K562 (cell line): ENCODE results near the gene MOB1B. TPM values are rescaled to one million over a fixed set of nuclear protein-coding genes. Genes with fewer than 3 reads are reported as not detected.

Experiments
- BDP1 ChIP-seq: IDR thresholded peaks from 3 replicates; pipeline ENCODE4 v1.6.1; 2011; ENCODE audit not compliant: insufficient read length, insufficient read depth
- BRF2 ChIP-seq: IDR thresholded peaks from 3 replicates; pipeline ENCODE4 v1.6.1; 2011; ENCODE audit warnings: borderline replicate concordance, mild to moderate bottlenecking; ENCODE audit not compliant: insufficient read length, insufficient read depth
- C11orf30 ChIP-seq: fragments of 450-650 bp; IDR thresholded peaks from 2 replicates; pipeline ENCODE4 v1.6.1; 2016; ENCODE audit warnings: low read depth, mild to moderate bottlenecking
- CAMTA2 ChIP-seq: fragments of 250-450 bp; sonication (Bioruptor Pico); conservative IDR thresholded peaks from 2 replicates; pipeline ENCODE4 v1.5.1; 2022
- CREB1 ChIP-seq, 2 experiments: sonication (generic) in 1 of 2; formaldehyde crosslinking in 1 of 2; IDR thresholded peaks; 2 replicates each; pipeline versions ENCODE4 v1.6.1 to v1.8.0; 2012 to 2022; ENCODE audit warnings: inconsistent platforms in 1 of 2, mild to moderate bottlenecking in 1 of 2, missing genetic modification reagents in 1 of 2, moderate library complexity in 1 of 2
- DDX20 ChIP-seq: fragments of 450-650 bp; IDR thresholded peaks from 2 replicates; pipeline ENCODE4 v1.6.1; 2016; ENCODE audit warnings: missing genetic modification characterization, low read depth, mild to moderate bottlenecking, missing compliant biosample characterization, moderate library complexity
- DIDO1 ChIP-seq: fragments of 450-650 bp; IDR thresholded peaks from 2 replicates; pipeline ENCODE4 v1.6.1; 2016; ENCODE audit warnings: low read depth, missing biosample characterization, missing genetic modification characterization
- FOXJ3 ChIP-seq: sonication (generic); formaldehyde crosslinking; IDR thresholded peaks from 2 replicates; pipeline ENCODE4 v1.4.0; 2020; ENCODE audit warnings: mild to moderate bottlenecking, missing genetic modification reagents
- HLTF ChIP-seq: fragments of 450-650 bp; IDR thresholded peaks from 2 replicates; pipeline ENCODE4 v1.6.1; 2016
- ILK ChIP-seq: fragments of 450-650 bp; IDR thresholded peaks from 2 replicates; pipeline ENCODE4 v1.6.1; 2016; ENCODE audit warnings: missing genetic modification characterization, low read depth, mild to moderate bottlenecking, missing compliant biosample characterization, moderate library complexity, borderline replicate concordance
- OTX1 ChIP-seq: fragments of 450-650 bp; formaldehyde crosslinking; IDR thresholded peaks from 2 replicates; pipeline ENCODE4 v1.4.0; 2022; ENCODE audit warnings: mild to moderate bottlenecking
- PRMT5 ChIP-seq: sonication (generic); formaldehyde crosslinking; IDR thresholded peaks from 2 replicates; pipeline ENCODE4 v1.5.0; 2020; ENCODE audit warnings: missing genetic modification reagents
- RBBP5 ChIP-seq: fragments of 200-600 bp; sonication (generic); IDR thresholded peaks from 2 replicates; pipeline ENCODE4 v1.6.1; 2012; ENCODE audit warnings: borderline replicate concordance, mild to moderate bottlenecking, low read length, control low read depth, inconsistent platforms; ENCODE audit not compliant: insufficient read depth, poor library complexity, severe bottlenecking
- RFX5 ChIP-seq: IDR thresholded peaks from 2 replicates; pipeline ENCODE4 v1.6.1; 2011; ENCODE audit warnings: low read depth, mild to moderate bottlenecking, improper control_type of control experiment, low read length
- SLC30A9 ChIP-seq: fragments of 250-450 bp; sonication (Bioruptor Pico); IDR thresholded peaks from 2 replicates; pipeline ENCODE4 v1.8.0; 2022; ENCODE audit warnings: mild to moderate bottlenecking, moderate library complexity
- SOX6 ChIP-seq: fragments of 450-650 bp; IDR thresholded peaks from 2 replicates; pipeline ENCODE4 v1.6.1; 2014; ENCODE audit warnings: mild to moderate bottlenecking
- SRF ChIP-seq, 2 experiments: fragments of 250-450, 450-650 bp in 1 of 2; sonication (Bioruptor Pico) in 1 of 2; sonication (generic) in 1 of 2; formaldehyde crosslinking; IDR thresholded peaks; 2 replicates each; pipeline versions ENCODE4 v1.5.0 to v1.5.1; 2020 to 2022; ENCODE audit warnings: mild to moderate bottlenecking in 1 of 2, missing genetic modification reagents in 1 of 2
- TAF7 ChIP-seq: fragments of 450-650 bp; IDR thresholded peaks from 2 replicates; pipeline ENCODE4 v1.6.1; 2016; ENCODE audit warnings: missing genetic modification characterization, missing compliant biosample characterization
- TBL1XR1 ChIP-seq, 2 experiments: IDR thresholded peaks; 2 replicates each; pipeline ENCODE4 v1.6.1; 2012; ENCODE audit warnings: improper control_type of control experiment in 2 of 2, low read length in 2 of 2, mild to moderate bottlenecking in 1 of 2
- TCF7L2 ChIP-seq: fragments of 150-350 bp; IDR thresholded peaks from 2 replicates; pipeline ENCODE4 v1.6.1; 2016; ENCODE audit warnings: low read depth, mild to moderate bottlenecking, low read length, moderate library complexity
- ZFP36 ChIP-seq: fragments of 150-350 bp; IDR thresholded peaks from 2 replicates; pipeline ENCODE4 v1.6.1; 2018; ENCODE audit warnings: low read length, low read depth; ENCODE audit not compliant: partially characterized antibody
- ZFX ChIP-seq: sonication (generic); formaldehyde crosslinking; IDR thresholded peaks from 2 replicates; pipeline ENCODE4 v1.8.0; 2022; ENCODE audit warnings: mild to moderate bottlenecking, missing genetic modification reagents, moderate library complexity
- ZNF124 ChIP-seq: sonication (generic); formaldehyde crosslinking; IDR thresholded peaks from 2 replicates; pipeline ENCODE4 v1.8.1; 2022; ENCODE audit warnings: missing genetic modification reagents
- ZNF146 ChIP-seq: IDR thresholded peaks from one replicate; pipeline ENCODE4 v1.6.1; 2018; ENCODE audit warnings: missing compliant biosample characterization; ENCODE audit not compliant: unreplicated experiment
- ZNF41 ChIP-seq: fragments of 250-450 bp; sonication (Bioruptor Pico); conservative IDR thresholded peaks from 2 replicates; pipeline ENCODE4 v1.4.0; 2020; ENCODE audit warnings: mild to moderate bottlenecking
- ZNF584 ChIP-seq: fragments of 200-800 bp; sonication (Bioruptor generic); IDR thresholded peaks from 2 replicates; pipeline ENCODE4 v1.6.1; 2016; ENCODE audit warnings: low read depth, mild to moderate bottlenecking, missing genetic modification characterization, missing compliant biosample characterization
- polyA plus RNA-seq, 8 experiments: library from polyadenylated mRNA; depleted of rRNA in 4 of 8; stranded (reverse) in 5 of 8; unstranded in 3 of 8; fragments of >200 nt; fragmentation: Nextera tagmentation in 2 of 8; fragmentation: Illumina TruSeq in 1 of 8; extraction: Ambion mirVana in 2 of 8; extraction: Trizol in 1 of 8; gene quantifications; 2 replicates each; pipeline versions ENCODE4 v1.2.1 to v1.2.3, GENCODE V29; 2011 to 2014; ENCODE audit warnings: inconsistent platforms in 1 of 8, missing spikeins in 1 of 8
- total RNA-seq, 7 experiments: library from RNA; depleted of rRNA in 6 of 7; stranded (reverse); fragments of >200 nt in 6 of 7; fragmentation: Illumina TruSeq in 2 of 7; extraction: Trizol in 2 of 7; gene quantifications; 2 replicates each; pipeline versions ENCODE4 v1.2.1 to v1.2.3, GENCODE V29; 2011 to 2021; ENCODE audit warnings: low replicate concordance in 1 of 7
- TF ChIP-seq, protein P1 (sequence below): fragments of 450-650 bp; formaldehyde crosslinking; IDR thresholded peaks from 2 replicates; pipeline ENCODE4 v1.4.0; 2020; ENCODE audit warnings: mild to moderate bottlenecking, mixed read lengths

Gene MOB1B
- total and polyA plus RNA-seq, 9 of the 15 experiments (the other 6 are each of a cell fraction or from before 2014, with no cell fraction given): 8.4 to 37.8 (median 19.0) TPM

- TF ChIP-seq HLTF: no peak
- no peak for TF ChIP-seq BRF2
- no peak for TF ChIP-seq TBL1XR1 (IDR thresholded peaks at IDR 0.05; ENCODE audit: low read length in 2 of 2)
- no peak for TF ChIP-seq C11orf30
- TF ChIP-seq SLC30A9: no peak
- TF ChIP-seq ZNF124: no peak
- peak; percentile 89 for TF ChIP-seq RBBP5
- TF ChIP-seq ZNF584 (CRISPR knock-in tag): peak; percentile 35; the same call in 1 of the 2 replicates
- TF ChIP-seq SOX6: peak; percentile 71
- TF ChIP-seq, protein P1, sequence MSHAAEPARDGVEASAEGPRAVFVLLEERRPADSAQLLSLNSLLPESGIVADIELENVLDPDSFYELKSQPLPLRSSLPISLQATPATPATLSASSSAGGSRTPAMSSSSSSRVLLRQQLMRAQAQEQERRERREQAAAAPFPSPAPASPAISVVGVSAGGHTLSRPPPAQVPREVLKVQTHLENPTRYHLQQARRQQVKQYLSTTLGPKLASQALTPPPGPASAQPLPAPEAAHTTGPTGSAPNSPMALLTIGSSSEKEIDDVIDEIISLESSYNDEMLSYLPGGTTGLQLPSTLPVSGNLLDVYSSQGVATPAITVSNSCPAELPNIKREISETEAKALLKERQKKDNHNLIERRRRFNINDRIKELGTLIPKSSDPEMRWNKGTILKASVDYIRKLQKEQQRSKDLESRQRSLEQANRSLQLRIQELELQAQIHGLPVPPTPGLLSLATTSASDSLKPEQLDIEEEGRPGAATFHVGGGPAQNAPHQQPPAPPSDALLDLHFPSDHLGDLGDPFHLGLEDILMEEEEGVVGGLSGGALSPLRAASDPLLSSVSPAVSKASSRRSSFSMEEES (CRISPR knock-in tag): peak; percentile 84
- no peak for TF ChIP-seq BDP1
- TF ChIP-seq ZNF41: no peak
- 0 out of 2 replicates have a peak, but pooled peaks have one; percentile 42 for TF ChIP-seq CAMTA2
- TF ChIP-seq RFX5: no peak
- TF ChIP-seq TCF7L2: no peak
- TF ChIP-seq FOXJ3 (CRISPR knock-in tag): no peak
- TF ChIP-seq SRF (CRISPR knock-in tag; IDR thresholded peaks at IDR 0.05): no peak; a peak in 1 of 4 replicates
- peak; percentile 79; the same call in 1 of the 2 replicates for TF ChIP-seq OTX1 (CRISPR knock-in tag)
- peak; percentile 92 for TF ChIP-seq ZFX
- TF ChIP-seq ZNF146: no peak
- TF ChIP-seq CREB1 (IDR thresholded peaks at IDR 0.05): 0 out of 2 replicates have a peak, but pooled peaks have one; percentile 8
- no peak for TF ChIP-seq CREB1 (CRISPR knock-in tag; IDR thresholded peaks at IDR 0.05)
- TF ChIP-seq DDX20 (tag): no peak
- TF ChIP-seq PRMT5 (CRISPR knock-in tag): no peak
- TF ChIP-seq TAF7 (tag): peak; percentile 44; the same call in 1 of the 2 replicates
- no peak for TF ChIP-seq ILK (tag)
- 0 out of 2 replicates have a peak, but pooled peaks have one; percentile 28 for TF ChIP-seq DIDO1 (tag)
- no peak for TF ChIP-seq ZFP36
These were observed 91.3 kb downstream of the MOB1B start, which contains the start of gene DCK (continued) for GRCh38 chr4:70993181-70994068.
